ENCODE results near the gene DENND2C.
A peak's percentile ranks its signal among the peaks of the same experiment; 100 is the strongest.

The DENND2C gene

GRCh38 chr1:114685851-114686250 is 16.0 kb upstream of the DENND2C start:
- no peak for DNase-seq (ENCODE audit: low spot score)

DNA sequence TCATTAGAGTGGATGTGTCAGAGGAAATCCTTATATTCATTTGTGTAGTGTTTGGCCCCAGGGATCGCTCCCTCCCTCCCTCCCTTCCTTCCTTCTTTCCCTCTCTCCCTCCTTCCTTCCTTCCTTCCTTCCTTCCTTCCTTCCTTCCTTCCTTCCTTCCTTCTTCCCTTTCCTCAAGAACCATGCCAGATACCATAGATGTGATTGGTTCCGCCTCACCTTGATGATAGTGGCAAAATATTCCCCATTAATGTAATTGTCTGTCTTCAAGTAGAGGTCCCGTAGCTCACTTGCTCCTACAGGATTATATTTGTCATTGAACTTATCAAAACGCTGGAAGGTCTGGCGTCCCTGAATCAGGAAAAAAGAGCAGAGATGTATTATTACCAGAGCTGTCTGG is 7.8 kb upstream of the DENND2C start:
- no peak for DNase-seq (ENCODE audit: low spot score)

DNA sequence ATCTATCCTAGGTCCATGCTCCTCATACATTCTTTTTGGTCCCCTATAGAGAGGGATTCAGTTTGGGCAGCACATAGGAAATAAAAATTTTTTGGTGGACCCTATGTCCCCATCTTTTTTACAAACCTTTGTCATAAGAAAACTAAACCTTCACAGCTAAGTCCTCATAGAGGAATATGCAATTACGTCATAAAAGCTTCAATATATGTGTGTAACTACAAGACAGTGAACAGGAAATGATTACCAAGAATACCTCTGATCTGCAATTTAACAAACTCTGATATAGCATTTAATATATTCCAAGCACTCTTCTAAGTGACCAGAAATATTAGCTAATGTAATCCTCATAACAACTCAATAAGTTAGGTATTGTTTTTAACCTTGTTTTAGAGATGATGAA is 6.3 kb upstream of the DENND2C start:
- no peak for DNase-seq (ENCODE audit: low spot score)

GRCh38 chr1:114671939-114672275 is 2.1 kb upstream of the DENND2C start:
- DNase-seq (ENCODE audit: low spot score), result no peak

GRCh38 chr1:114671011-114671938 is 1.4 kb upstream of the DENND2C start:
- DNase-seq (ENCODE audit: low spot score), result peak; percentile 13

DNA sequence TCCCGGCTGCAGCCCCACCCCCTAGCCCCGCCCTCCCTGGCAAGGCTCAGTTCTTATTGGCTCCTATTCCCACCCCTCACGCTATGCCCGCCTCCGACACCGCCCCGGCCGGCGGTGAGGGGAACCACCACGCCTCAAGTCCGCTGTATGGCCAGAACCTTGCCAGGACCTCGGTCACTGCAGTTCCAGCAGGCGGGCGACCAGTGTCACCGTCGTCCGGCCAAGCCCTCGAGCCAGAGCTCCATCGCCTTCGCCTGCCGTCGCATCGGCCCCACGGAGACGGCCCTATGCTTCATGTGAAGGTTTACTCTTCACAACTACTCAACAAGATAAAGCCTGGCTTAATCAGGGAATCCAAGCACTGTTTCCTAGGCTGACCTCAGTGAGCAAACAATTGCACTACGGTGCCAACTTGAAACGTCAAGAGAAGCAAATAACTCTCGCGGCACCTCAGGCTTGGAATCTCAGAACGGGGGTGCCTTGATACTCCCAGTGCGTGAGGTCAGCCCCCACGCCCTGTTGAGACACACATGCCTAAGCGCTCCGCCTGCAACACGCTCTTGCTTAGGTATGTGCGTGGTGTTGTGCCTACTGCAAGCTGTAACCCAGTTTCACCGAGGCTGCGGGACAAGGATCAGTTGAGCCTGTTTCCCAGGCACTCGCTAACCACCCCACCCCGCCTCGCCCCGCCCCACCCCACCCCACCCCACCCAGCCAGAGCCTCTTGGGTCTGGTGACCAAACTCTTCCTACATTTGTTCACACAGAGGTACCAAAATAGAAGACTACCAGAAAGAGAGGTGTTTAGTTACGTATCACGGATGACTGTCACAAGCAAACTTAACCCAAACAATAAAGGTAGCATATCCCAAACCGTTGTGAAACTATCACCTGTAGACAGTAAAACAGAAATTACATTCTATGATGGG is 498 bp upstream of the DENND2C start:
- peak; percentile 97 for DNase-seq (ENCODE audit: low spot score)

DNA sequence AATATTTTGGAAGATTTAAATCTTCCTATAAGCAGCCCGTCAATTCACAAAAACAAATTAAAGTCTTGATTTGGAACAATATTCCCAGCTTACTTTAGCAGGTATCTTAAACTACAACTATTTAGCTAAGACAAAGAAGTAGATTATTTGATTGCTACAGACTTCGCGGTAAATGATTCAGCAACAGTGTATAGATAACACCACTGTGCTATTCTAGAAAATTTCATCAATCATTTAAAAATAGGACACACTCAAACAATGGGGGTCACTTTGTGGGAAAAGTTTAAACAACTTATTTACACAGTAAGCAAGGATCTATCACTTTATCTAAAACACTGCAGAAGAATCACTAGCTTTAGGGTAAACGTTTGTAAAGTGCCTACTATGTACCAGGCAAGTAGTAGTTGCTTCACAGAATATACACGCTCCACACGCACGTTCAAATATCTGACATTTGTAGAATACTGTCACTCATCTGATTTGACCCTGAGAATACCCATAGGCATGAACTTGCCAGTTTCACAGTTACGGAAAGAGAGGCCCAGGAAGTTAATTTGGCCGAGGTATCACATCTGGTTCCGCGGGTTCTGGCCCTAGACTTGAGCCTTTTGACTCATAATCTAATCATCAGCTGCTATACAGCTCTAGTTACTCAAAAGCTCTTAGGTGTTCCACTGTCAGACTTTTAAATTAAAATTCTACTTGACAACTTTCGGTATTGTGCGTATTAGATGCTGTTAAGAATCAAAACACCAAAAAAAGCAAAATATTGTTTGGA is 876 bp downstream of the DENND2C start:
- DNase-seq (ENCODE audit: low spot score), result peak; percentile 40

DNA sequence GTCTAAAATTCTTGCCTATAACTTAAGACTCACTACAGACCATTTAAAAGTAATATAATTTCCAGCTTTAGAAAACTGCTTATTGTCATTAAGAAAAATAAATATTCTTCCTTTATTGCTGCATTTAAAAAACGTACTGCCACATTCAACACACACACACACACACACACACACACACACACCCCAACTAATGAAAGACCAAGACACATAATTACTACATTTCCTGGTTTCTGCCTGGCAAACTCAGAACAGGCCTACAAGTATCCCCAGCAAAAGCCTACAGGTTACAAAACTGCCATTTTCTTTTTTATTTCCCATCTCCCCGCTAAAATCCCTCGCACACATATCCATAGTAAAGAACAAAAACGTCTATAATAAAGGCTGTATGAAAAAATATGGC is 1.5 kb downstream of the DENND2C start:
- DNase-seq (ENCODE audit: low spot score), result no peak

DNA sequence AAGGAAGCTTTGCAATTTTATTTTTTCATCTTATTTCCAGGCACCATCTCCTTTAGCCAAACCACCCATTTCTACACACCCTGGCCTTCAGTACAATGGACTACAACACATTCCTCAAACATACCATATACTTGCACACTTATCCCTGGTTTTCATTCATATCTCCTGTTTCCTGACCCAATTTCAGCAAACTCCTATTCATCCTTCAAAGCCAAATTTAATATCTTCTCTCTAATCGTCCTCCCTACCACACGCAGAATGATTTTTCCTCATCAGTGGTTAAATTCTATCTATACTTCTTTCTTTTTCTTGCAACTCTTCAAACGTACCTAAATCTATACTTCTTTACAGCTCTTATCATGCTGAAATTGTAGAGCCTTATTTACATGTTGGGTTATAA is 2.9 kb downstream of the DENND2C start:
- no peak for DNase-seq (ENCODE audit: low spot score)

DNA sequence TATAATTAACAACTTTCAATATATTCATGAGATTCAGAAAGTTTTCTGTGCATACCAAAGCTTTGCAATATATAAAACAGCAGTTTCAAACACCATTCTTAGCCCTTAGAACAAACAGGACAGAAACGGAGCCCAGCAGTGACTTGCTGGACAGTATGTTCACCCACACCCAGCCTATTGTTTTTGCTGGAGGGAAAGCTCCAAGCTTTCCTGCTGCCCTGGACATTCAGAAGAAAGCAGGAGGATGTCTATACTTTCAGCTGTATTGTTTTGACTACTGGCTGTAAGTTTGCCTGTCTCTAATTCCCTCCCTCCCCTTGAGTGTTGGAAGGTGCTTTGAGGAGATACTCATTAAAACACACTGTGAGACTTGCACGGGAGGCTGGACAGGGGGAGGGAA is 9.6 kb downstream of the DENND2C start:
- no peak for DNase-seq (ENCODE audit: low spot score)

DNA sequence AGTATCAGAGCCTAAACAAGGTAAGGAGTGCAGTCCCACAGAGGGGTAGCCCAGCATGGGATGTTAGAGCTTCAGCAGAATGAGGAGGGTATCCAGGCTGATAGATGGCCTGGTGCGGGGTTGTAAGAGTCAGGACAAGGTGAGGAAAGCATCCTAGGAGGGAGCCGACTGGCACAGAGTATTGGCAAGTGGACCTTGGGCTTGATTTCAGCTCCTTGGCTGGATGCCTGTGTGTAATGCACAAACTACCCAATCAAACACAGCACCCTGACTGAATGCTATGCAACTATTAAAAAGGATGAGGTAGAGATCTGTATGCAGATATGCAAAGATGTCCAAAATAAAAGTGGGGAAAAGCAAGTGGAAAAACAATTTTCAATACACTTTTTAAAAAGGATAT is 18.0 kb downstream of the DENND2C start:
- no peak for DNase-seq (ENCODE audit: low spot score)

DNA sequence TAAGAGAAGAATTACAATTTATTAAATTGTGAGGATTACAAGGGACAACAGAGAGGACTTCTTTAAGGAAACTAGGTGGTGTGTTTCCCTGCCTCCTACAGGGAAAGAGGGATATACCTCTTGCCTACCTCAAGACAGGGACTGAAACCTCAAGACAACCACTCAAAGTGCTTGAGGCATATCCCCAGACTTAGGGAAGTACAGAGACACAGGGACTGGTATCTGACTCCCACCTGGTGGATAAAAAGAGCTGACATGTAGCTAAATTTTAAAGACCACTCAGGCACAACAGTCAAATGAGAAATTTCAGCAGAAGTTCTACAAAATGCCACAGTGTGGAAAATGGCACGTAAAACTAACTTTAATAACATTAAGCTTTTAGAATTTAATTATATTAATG is 21.3 kb downstream of the DENND2C start:
- DNase-seq (ENCODE audit: low spot score), result no peak

DNA sequence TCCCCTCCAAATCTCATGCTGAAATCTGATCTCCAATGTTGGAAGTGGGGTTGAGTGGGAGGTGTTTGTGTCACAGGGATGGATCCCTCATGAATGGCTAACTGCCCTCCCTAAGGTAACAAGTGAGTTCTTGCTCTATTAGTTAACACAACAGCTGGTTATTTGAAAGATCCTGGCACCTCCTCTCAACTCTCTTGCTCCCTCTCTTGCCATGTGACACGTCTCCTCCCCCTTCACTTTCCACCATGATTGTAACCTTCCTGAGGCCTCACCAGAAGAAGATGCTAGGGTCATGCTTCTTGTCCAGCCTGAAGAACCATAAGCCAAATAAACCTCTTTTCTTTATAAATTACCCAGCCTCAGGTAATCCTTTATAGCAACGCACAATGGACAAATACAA is 28.5 kb downstream of the DENND2C start:
- no peak for DNase-seq (ENCODE audit: low spot score)

- DNase-seq (ENCODE audit: low spot score), result no peak
Measured at GRCh38 chr1:114638910-114639309, 30.9 kb downstream of the DENND2C start.

DNA sequence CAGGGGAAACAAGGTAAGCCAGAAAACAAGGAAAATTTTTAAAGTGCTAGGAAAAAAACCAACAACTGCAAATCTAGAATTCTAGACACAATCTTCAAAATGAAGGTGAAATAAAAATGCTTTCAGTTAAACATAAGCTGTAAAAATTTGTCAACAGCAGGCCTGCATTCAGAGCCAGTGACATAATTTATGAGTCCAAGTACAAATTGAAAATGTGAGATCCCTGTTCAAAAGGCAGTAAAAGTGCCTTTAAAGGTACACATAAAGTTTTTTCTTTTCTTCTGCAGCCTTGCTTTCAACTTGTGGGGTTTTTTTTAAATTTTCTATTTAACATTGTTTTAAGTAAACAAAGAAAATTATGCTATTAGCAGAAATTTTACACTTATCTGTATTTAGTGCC is 37.4 kb downstream of the DENND2C start:
- no peak for DNase-seq (ENCODE audit: low spot score)

GRCh38 chr1:114627107-114627506 is 42.7 kb downstream of the DENND2C start:
- DNase-seq (ENCODE audit: low spot score), result no peak

GRCh38 chr1:114623364-114623763 is 46.5 kb downstream of the DENND2C start:
- no peak for DNase-seq (ENCODE audit: low spot score)

DNA sequence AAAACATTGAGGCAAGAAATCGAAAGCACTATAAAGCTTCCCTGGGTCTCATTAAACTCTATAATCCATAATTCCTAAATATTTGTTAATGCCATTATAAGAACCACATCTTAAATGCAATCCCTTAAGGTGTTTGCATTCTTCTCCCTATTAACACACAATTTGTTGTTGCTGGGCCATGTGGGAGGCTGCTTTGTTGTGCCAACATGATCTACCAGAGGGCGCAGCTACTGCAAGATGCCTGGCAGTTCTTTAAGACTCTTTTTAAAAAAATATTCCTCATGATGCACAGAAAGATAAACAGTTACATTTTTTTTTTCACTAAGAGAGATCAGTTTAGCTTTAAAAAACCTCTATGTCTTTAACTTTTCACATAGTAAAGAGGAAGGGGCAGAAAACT is 49.4 kb downstream of the DENND2C start:
- DNase-seq (ENCODE audit: low spot score), result no peak

GRCh38 chr1:114618606-114619005 is 51.2 kb downstream of the DENND2C start:
- no peak for DNase-seq (ENCODE audit: low spot score)

- DNase-seq (ENCODE audit: low spot score), result peak; percentile 7
Measured at GRCh38 chr1:114610546-114611245, 59.2 kb downstream of the DENND2C start.

GRCh38 chr1:114609826-114610225 is 60.0 kb downstream of the DENND2C start:
- no peak for DNase-seq (ENCODE audit: low spot score)

GRCh38 chr1:114609026-114609425 is 60.8 kb downstream of the DENND2C start:
- DNase-seq (ENCODE audit: low spot score), result no peak
